ENCODE measurements around the gene MESP1.

The MESP1 gene

DNA sequence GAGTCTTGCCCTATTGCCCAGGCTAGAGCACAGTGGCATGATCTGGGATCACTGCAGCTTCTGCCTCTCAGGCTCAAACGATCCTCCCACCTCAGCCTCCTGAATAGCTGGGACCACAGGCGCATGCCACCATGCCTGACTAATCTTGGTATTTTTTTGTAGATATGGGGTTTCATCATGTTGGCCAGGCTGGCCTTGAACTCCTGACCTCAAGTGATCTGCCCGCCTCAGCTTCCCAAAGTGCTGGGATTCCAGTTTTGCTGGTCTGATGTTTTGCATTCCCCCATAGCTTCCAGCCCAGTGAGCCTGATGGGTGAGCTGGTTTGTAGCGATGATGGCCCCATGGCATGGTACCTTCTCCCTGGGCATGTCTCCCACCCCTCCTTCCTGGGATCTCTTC is 4.7 kb upstream of the MESP1 start:
- DNase-seq = no peak

DNA sequence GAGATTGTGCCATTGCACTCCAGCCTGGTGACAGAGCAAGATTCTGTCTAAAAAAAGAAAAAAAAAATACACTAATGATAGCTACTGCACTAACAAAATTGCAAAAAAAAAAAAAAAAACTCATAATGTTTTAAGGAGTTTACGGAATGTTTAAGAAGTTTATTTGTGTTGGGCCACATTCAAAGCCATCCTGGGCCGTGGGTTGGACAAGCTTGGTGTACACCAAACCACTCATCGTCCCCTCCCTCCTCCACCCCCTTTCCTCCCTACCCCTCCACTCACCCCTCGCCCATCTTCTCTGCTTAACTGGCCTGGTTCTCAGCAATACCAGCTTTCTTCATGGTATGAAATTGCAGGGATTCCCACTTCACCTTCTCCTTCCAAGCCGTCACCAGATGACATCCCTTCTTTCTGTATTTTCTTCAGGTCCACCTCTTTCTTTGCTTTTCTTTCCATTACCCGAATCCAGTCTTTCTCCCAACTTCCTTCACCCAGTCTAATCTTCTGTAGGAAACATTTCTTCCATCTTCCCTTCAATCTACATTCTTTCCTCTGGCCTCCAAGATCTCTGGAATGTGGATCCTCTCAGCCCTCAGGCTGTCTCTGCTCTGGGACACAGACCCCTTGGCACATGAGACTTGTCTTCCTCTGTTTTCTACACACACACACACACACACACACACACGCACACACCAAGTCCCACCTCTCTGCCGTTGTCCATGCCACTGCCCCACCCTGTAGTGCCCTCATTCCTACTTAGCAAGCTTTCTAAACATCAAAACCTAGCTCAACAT is 3.5 kb upstream of the MESP1 start:
- DNase-seq = no peak

DNA sequence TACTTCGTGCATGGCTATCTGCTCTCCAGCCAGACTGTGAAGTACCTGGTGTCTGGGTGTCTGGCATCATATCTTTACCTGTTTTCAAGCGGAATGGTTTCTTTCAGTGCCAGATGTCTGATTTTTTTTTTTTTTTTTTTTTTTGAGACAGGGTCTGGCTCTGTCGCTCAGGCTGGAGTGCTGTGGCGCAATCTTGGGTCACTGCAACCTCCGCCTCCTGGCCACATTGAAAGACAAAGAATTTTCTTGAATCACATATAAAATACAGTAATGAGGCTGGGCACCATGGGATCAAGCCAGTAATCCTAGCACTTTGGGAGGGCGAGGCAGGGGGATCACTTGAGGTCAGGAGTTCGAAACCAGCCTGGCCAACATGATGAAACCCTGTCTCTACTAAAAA is 2.8 kb upstream of the MESP1 start:
- DNase-seq = no peak

DNA sequence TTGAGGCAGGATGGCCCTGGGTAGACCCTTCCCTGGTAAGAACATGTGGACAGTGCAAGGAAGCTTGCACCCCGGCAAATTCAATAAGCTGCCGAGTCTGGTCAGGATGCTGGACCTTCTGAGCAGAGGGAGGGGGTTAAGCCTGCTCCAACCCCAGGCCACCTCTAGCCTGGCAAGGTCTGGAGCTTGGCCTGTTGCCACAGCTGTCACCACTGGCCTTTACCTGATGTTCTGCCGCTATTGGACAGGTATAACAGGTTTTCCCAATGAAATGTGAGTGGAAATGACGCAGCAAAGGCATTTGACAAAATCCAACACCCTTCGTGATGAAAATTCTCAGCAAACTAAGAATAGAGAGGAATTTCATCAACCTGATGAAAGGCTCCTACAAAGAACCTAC is 699 bp upstream of the MESP1 start:
- no peak for DNase-seq

DNA sequence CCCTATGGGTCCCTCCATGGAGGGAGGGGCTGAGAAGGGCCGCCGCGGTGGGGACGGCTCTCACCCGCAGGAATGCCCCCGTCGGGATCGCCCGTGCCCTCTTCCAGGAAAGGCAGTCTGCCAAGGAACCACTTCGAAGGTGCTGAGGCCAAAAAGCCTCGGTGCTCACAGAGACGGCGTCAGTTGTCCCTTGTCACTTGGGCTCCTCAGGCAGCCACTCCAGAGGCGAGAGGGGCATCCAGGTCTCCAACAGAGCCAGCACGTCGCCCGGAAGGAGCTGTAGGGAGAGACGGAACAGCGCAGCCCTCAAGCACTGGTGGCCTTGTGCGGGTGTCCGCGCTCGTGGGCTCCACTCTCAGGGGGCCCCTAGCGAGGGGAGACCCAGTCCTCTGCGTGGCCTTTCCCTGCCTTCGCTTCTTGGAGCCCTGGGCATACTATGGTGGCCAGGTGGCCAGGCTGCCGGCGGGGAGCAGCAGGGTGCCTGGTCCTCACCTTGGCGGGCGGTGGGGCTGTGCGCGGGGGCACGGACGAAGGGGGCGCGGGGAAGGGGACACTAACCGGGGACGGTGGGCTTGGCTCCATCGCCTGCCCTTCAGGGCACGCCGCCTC is 994 bp downstream of the MESP1 start:
- no peak for DNase-seq

DNA sequence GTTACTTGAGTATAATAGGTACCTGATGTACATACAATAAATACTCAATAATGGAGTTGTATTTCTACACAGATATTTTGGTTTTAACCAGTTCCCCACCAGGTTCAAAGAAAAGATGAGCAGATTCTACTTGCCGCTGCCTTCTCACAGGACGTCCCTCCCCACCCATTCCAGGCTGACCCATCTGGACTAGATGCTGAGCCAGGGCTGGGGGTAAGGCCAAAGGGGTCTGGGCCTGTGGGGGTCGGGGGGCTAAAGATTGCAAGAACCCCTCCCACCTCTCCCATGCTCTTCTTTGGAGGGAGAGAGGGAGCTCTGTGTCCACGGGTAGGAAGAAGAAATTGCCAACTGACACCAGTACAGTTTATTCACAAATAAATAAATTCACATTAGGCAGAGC is 1.5 kb downstream of the MESP1 start:
- DNase-seq = no peak

DNA sequence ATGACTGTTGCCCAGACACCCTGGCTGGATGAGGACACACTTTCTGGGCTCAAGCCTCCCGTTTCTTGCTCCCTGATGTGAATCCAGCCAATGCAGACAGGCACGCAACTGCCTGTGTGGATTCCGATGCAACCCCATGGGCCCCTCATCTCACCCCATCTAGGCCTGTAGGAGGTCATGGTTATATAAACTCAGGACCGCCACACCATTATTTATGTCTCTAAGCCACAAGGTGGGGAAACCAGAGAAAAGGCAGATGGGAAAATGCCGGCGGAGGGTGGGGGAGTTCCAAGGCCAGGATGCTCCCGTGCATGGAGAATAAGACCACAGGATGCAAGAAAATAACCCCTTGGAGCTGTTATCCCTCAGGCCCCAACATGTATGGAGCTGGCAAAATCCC is 2.0 kb downstream of the MESP1 start:
- DNase-seq = no peak

DNA sequence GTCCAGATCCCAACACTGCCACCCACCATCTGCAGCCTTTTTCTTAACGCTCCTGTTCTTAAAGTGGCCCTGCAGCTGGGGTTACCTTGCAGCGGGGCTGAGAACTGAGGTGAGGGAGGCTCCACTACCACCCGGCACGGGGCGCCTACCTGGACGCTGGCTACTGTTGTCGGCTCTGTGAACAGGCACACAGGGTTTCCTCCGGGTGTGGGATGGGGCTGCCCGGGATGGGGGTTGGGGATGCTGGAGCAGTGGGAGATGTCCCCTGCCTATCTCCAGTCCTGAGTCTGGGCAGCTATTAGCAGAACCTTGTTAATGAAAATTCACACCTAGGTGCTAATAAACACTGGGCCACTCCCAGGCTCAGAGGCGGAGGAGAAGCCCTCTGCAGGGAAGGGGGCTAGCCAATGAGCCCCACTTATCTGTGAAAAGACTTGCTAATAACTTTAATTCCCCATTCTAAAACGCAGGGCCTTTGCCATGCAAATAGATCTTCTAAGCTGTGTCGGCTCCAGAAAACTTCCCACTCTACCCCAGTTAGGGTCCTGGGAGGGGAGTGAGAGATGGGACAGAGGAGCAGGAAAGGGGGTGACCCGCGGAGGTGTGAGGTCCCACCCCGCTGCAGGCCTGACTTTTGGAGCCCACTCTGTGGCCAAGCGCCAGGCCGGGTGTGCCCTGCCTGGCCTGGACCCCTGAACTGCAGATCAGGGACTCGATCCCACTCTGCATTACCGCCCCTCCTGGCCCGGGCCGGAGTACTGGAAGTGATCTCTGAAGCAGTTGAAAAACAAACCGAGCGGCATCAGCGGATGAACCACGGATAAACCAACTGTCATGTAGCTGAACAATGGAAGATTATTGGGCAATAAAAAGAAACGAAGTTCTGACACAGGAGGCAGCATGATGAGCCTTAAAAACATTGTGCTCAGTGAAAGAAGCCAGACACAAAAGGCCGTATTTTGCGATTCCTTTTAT is 3.1 kb downstream of the MESP1 start:
- no peak for DNase-seq

DNA sequence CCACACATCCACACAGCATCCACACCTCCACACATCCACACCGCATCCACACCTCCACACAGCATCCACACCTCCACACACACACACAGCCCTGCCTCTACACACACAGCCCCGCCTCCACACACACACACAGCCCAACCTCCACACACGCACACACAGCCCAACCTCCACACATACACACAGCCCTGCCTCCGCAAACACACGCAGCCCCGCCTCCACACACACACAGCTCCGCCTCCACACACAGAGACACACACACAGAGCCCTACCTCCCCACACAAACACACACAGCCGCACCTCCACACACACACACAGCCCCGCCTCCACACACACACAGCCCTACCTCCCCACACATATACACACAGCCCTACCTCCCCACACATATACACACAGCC is 4.7 kb downstream of the MESP1 start:
- no peak for DNase-seq

DNA sequence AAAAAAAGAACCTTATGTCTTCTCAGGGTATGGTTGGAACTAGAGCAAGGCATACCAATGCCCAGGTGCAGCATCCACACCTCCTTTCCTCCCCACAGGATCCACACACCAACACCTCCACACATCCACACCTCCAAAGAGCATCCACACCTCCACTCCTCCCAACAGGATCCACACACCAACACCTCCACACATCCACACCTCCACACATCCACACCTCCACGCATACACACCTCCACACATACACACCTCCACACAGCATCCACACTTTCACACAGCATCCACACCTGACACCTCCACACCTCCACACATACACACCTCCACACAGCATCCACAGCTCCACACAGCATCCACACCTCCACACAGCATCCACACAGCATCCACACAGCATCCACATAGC is 5.3 kb downstream of the MESP1 start:
- no peak for DNase-seq

DNA sequence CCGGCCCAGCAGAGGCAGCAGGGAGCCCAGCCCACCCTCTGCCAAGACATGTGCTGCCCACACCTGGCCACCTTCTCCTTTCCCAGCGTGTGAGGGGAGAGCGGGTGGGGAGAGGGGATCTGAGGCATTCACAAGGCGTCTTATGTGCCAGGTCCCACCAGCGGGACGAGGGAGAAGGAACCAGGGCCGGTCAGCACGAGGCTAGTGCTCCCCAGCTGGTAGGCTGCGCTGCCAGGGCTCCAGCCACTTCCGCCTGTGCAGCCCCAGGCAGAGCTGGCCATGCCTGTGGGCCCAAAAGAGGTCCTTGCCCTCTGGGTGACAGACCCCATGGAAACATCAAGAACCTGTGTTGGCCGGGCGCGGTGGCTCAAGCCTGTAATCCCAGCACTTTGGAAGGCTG is 5.9 kb downstream of the MESP1 start:
- DNase-seq = no peak

DNA sequence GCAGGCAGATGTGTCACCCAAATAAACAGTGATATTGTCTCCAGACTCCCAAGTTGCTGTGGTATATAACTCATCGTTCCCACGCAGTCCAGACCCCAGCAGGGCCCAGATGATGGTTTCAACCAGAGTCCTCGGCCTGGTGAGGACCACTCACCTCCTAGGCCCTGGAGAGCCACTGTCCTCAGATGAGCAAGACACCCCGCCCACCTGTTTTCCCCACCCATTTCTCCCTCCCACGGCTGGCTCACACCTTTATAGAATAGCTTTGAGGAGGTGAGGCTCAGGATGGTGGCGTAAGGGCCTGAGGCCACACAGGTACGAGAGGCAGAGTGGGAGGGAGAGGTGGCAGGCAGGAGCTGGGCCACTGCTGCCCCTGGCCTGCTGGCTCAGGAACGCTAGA is 7.5 kb downstream of the MESP1 start:
- DNase-seq = no peak

DNA sequence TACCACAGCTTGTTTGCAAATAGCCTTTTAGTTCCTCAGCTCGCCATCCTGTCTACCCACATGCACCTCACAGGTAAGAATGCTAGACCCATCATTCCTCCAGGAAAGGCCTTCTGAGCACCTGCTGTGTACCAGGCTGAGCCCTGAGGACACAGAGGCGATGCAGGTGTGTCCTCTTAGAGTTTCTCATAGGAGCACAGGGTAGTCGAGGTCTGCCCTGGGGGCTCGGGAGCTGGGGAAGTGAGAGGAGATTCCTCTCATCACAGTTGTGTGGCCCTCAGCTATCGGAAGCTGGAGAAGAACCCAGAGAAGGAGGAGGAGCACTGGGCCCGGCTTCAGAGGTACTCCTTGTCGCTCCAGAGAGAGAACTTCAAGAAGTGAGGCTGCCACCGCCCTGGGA is 8.0 kb downstream of the MESP1 start:
- no peak for DNase-seq

DNA sequence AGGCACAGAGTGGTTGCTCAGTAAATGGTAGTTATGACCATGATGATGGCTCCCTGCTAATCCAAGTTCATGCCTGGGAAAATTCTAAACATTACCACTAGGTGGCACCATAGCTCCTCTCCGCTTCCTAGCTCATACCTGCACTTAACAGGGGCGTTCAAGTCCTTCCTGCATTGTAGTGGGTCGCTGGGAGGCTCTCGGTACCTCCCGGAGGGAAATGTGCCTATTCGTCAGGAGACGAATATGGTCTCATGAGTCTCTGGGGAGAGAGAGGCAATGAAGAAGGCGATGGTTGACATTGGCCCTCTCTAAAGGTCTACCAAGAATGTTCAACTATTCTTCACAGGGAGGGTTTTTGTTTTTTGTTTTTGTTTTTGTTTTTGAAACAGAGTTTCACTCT is 10.9 kb downstream of the MESP1 start:
- DNase-seq = no peak

DNA sequence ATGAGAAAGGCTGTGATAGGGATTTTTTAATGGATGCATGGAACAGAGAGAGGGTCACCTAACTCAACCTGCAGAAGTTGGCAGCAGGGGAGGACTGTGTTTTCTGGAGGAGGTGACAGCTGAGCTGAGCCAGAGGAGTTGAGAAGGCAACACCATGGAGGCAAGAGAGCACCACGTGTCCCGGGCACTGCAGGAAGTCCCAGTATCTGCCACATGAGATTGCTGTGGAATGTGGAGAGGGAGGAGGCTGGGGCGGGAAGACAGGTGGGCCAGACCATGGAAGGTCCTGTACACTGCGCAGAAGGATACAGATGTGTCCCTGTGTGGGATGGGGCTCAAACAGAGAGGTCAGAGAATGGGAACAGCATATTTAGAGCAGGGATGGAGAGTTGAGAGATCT is 15.3 kb downstream of the MESP1 start:
- no peak for DNase-seq

DNA sequence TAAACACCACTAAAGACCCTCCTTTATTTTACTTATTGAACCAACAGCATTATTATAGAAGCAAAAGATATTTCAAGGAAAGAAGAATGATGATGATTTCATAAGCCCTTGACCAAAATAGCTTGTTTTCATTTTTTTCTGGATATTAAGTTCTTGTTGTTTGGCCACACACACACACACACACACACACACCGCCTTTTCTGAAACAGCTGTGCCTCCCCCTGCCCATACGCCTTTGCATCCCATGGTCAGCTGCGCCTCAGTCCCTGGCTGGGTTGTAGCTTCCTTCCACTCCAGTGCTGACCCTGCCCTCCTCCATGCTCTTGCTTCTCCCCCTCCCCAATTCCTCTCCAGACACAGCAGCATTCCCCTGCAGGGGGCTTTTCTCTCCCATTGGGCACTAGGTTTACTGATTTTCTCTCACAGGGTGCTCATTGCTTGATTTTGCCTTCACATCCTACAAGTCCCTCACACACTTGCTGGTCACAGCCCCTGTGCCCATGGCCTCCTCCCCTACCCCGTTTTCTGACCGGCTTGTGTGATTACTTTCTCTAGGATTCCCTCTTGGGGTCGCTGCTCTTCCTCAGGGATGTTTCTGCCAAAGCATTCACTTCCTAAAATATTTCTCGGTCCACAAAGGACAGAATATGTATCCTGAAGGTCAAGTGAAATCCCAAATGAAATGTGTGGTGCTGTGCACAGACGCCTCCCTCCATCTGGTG is 18.4 kb downstream of the MESP1 start:
- no peak for DNase-seq

DNA sequence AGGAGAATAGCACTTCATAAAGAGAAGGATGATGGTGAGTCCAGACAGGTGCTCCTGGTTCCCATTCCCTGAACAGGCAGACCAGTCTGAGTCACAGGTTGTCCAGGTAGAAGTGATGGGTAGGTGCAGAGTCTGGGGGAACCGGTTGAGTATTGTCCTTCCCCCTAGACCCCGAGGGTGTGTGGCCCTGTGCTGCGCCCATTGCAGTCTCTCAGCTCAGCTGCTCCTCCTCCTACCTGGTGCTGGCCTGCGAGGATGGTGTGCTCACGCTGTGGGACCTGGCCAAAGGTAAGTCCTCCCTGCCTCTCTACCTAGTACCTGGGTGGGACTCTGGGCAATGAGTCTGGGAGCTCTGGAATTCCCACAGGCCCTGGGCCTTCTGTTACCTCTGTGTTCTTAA is 19.8 kb downstream of the MESP1 start:
- DNase-seq = no peak

DNA sequence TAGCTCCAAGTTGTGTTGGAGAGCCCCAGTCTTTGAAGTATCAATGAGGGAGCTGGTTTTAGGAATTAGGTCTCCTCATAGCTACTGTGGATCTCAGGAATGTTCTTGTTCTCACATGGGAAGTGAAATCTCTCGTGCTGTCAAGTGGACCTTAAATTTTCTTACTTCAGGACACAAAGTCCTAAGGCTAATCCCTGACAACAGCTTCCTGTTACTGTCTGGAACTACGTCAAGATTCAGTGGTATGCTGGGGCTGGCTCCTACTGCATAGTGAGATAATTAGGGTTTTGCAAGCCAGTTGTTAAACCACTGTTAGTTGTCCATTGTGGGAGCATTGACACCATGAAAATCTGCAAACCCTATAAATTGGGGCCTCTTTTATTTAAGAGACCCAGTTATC is 22.8 kb downstream of the MESP1 start:
- no peak for DNase-seq

DNA sequence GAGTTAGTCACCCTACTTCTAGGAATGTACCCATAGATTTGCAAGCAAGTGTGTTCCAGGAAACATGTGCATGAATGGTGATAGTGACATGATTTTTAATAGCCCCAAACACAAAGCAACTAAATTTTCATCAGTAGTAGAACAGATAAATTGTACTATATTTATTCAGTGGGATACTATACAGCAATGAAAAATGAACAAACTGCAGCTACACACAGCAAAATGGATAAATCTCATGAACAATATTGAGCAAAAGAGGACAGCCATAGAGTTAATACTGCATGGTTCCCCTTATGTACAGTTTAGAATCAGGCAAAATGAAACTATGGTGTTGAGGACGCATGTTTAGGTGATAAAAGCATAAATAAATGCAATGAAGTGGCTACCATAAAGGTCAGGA is 26.0 kb downstream of the MESP1 start:
- no peak for DNase-seq

DNA sequence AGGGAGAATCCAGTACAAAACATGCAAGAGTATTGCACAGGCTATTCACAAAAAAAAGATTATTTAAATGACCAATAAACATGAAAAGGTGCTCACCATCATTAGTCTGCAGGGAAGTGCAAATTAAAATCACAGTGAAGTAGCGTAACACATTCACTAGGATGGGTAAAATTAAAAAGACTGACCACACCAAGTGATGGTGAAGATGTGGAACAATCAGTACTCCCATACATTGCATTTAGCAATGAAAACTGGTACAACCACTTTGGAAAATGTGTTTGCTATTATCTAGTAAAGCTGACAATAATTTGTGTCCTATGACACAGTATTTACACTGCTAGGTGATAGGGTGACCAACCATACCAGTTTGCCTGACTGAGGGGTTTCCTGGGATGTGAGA is 26.4 kb downstream of the MESP1 start:
- no peak for DNase-seq

DNA sequence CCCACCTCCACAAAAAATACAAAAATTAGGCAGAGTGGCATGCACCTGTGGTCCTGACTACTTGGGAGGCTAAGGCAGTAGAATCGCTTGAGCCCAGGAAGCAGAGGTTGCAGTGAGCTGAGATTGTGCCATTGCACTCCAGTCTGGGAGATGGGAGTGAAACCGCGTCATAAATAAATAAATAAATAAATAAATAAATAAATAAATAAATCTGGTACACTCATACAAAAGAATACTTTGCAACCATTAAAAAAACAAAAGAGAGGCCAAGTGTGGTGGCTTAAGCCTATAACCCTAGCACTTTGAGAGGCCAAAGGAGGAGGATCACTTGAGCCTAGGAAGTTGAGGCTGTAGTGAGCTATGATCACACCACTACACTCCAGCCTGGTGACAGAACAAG is 28.0 kb downstream of the MESP1 start:
- no peak for DNase-seq

DNA sequence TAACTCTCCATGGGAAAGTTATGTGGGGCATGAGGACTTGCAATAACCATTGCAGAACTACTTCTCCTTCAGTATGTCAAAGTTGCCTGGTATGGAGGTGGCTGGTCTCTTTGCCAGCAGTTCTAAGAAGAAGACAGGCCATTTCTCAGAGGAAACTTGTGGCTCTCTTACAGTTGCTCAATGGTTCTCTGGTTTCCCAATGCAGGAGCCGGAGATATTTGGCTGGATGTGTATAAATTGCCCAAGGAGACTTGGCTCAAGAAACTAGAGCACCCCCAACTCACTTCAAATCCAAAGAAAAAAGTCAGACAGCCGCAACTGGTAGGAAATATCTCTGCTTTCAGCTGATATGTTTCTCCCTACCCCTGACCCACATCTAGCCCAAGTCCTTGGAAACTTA is 36.3 kb downstream of the MESP1 start:
- DNase-seq = no peak

DNA sequence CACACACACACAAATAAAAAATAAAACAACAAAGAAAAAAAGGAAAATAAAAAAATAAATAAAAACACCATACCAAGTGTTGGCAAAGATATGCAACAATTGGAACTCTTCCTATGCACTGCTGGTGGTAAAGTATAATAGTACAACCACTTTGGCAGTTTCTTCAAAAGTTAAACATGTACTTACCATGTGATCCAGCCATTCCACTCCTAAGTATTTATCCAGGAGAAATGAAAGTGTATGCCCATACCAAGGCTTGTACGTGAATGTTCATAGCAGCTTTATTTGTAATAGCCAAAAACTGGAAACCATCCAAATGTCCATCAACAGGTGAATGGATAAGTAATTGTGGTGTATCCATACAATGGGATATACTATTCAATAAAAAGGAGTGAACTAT is 43.5 kb downstream of the MESP1 start:
- DNase-seq = no peak

Data from NCI-H2107 (cell line).